Nucleus accumbens (tissue), 56 donors: Measurements from ENCODE around the gene THAP2.

Experiments
- DNase-seq, 56 donors: peaks; one replicate each; lab custom pipeline; 2025; lab: John Stamatoyannopoulos, UW

The THAP2 gene

GRCh38 chr12:71663561-71664410, at the start of gene THAP2, which contains the start of gene ZFC3H1:
THAP2 (plus strand) TSS chr12:71664301; CDS start chr12:71664510, 209 bp downstream.
ZFC3H1 (minus strand) TSS chr12:71663848; CDS start chr12:71663610, 238 bp downstream.
- peak; percentile 80 to 99 (median 96) for DNase-seq

GRCh38 chr12:71621938-71622337, 42.2 kb upstream of the THAP2 start:
- no peak for DNase-seq

GRCh38 chr12:71625476-71625875, 38.6 kb upstream of the THAP2 start:
- no peak for DNase-seq

GRCh38 chr12:71626098-71626497, 38.0 kb upstream of the THAP2 start:
- DNase-seq, result no peak

- no peak for DNase-seq
Observed at GRCh38 chr12:71626768-71627167, 37.3 kb upstream of the THAP2 start.

GRCh38 chr12:71627438-71628002, 36.6 kb upstream of the THAP2 start:
- no peak for DNase-seq

GRCh38 chr12:71636704-71637115, 27.4 kb upstream of the THAP2 start:
- peak in 4 of 56 donors; percentile 0 to 6 (median 2) for DNase-seq

GRCh38 chr12:71638499-71638898, 25.6 kb upstream of the THAP2 start:
- DNase-seq, result no peak

GRCh38 chr12:71639341-71639760, 24.8 kb upstream of the THAP2 start:
- DNase-seq, result peak in 2 of 56 donors; percentile 1 to 4

- no peak for DNase-seq
Observed at GRCh38 chr12:71640316-71640715, 23.8 kb upstream of the THAP2 start.

- DNase-seq, result no peak
Observed at GRCh38 chr12:71641390-71641789, 22.7 kb upstream of the THAP2 start.

- DNase-seq, result no peak
Observed at GRCh38 chr12:71642264-71642663, 21.8 kb upstream of the THAP2 start.

- no peak for DNase-seq
Observed at GRCh38 chr12:71645268-71645667, 18.8 kb upstream of the THAP2 start.

GRCh38 chr12:71646512-71646911, 17.6 kb upstream of the THAP2 start:
- no peak for DNase-seq

GRCh38 chr12:71648537-71648936, 15.6 kb upstream of the THAP2 start:
- DNase-seq, result no peak

GRCh38 chr12:71649401-71649800, 14.7 kb upstream of the THAP2 start:
- DNase-seq, result no peak

GRCh38 chr12:71652656-71653055, 11.4 kb upstream of the THAP2 start:
- no peak for DNase-seq

GRCh38 chr12:71653137-71653536, 11.0 kb upstream of the THAP2 start:
- DNase-seq, result no peak

- DNase-seq, result no peak
Observed at GRCh38 chr12:71654200-71654599, 9.9 kb upstream of the THAP2 start.

- no peak for DNase-seq
Observed at GRCh38 chr12:71655495-71655894, 8.6 kb upstream of the THAP2 start.

- DNase-seq, result no peak
Observed at GRCh38 chr12:71655907-71656306, 8.2 kb upstream of the THAP2 start.

- no peak for DNase-seq
Observed at GRCh38 chr12:71656740-71657139, 7.4 kb upstream of the THAP2 start.
